ENCODE measurements around the gene ZAR1L. TPM values are rescaled to one million over a fixed set of nuclear protein-coding genes. Genes with fewer than 3 reads are reported as not detected.

Gene ZAR1L
- total and polyA plus RNA-seq, 4 donors = not detected

DNA sequence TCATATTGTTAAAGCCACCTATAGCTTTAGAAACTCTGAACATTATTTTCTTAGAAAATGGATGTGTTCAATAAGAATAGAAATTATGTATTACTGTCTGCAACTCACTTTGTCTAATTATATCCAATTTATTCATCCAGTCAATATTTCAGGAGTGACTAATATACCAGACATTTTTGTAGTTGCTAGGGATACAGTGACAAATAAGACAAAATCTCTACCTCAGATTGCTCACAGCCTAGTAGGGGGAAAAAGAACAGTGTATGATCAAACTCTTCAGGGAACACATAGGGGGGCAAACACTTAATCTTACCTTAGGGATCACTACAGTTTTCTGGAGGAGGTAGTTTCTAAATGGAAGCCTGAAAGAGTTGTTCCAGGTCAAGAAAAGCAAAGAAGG is 8.7 kb upstream of the ZAR1L start:
- H3K4me1 ChIP-seq (ENCODE audit: control insufficient read depth, insufficient read depth, low read length) = no peaks in the 10 kb centered on the region
- no peaks in the 10 kb centered on the region for H3K9me3 ChIP-seq (ENCODE audit: control insufficient read depth, insufficient read depth, low read length)
- no peak overlapping the region for H3K27ac ChIP-seq (ENCODE audit: low read depth, low read length)
- H3K27me3 ChIP-seq (ENCODE audit: control insufficient read depth, insufficient read depth, low read length) = no peaks in the 10 kb centered on the region
- H3K36me3 ChIP-seq (ENCODE audit: control insufficient read depth, insufficient read depth, low read length) = no peaks in the 10 kb centered on the region
- DNase-seq (ENCODE audit: low read depth in 4 of 6, low spot score in 6 of 6) = no peak
- no peak overlapping the region for H3K4me3 ChIP-seq (ENCODE audit: low read depth, low read length)

GRCh38 chr13:32320528-32320927 is 5.4 kb upstream of the ZAR1L start:
- Histone ChIP-seq H3K9me3 (ENCODE audit: control insufficient read depth, insufficient read depth, low read length) (no peaks in the 10 kb centered on the region), H3K4me3 (ENCODE audit: low read depth, low read length) (no peak overlapping the region), H3K4me1 (ENCODE audit: control insufficient read depth, insufficient read depth, low read length) (peaks cover 5% of the 10 kb centered on the region), H3K27ac (ENCODE audit: low read depth, low read length) (no peak overlapping the region), H3K27me3 (ENCODE audit: control insufficient read depth, insufficient read depth, low read length) (no peaks in the 10 kb centered on the region), H3K36me3 (ENCODE audit: control insufficient read depth, insufficient read depth, low read length) (no peaks in the 10 kb centered on the region)
- DNase-seq (ENCODE audit: low read depth in 4 of 6, low spot score in 6 of 6) = no peak
- WGBS (ENCODE audit: insufficient coverage) = 93% methylated on average over 3 of the region's 4 CpGs

DNA sequence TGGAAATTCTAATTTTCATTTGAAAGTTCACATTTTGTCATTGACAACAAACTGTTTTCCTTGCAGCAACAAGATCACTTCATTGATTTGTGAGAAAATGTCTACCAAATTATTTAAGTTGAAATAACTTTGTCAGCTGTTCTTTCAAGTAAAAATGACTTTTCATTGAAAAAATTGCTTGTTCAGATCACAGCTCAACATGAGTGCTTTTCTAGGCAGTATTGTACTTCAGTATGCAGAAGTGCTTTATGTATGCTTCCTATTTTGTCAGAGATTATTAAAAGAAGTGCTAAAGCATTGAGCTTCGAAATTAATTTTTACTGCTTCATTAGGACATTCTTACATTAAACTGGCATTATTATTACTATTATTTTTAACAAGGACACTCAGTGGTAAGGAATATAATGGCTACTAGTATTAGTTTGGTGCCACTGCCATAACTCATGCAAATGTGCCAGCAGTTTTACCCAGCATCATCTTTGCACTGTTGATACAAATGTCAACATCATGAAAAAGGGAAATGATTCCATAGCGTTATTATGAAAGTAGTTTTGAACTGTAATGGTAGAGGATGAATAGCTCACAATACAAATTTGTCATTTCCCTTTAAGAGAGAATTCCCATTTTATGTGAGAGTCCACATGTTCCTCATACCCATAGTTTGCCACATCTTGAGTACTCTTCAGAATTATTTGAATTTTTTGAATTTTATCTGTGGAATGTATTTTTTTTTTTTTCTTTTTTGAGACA is 2.7 kb upstream of the ZAR1L start:
- DNase-seq (ENCODE audit: low read depth in 4 of 6, low spot score in 6 of 6) = no peak
- Histone ChIP-seq H3K36me3 (ENCODE audit: control insufficient read depth, insufficient read depth, low read length) (no peaks in the 10 kb centered on the region), H3K9me3 (ENCODE audit: control insufficient read depth, insufficient read depth, low read length) (no peaks in the 10 kb centered on the region), H3K27ac (ENCODE audit: low read depth, low read length) (no peak overlapping the region), H3K4me3 (ENCODE audit: low read depth, low read length) (no peak overlapping the region), H3K4me1 (ENCODE audit: control insufficient read depth, insufficient read depth, low read length) (peaks cover 14% of the 10 kb centered on the region), H3K27me3 (ENCODE audit: control insufficient read depth, insufficient read depth, low read length) (no peaks in the 10 kb centered on the region)
- WGBS (ENCODE audit: insufficient coverage) = no CpG with 5 or more reads among the region's 2 CpGs

- H3K9me3 ChIP-seq (ENCODE audit: control insufficient read depth, insufficient read depth, low read length) = no peaks in the 10 kb centered on the region
- H3K4me3 ChIP-seq (ENCODE audit: low read depth, low read length) = peak overlapping the region; percentile 91
- DNase-seq (ENCODE audit: low read depth in 4 of 6, low spot score in 6 of 6) = no peak
- WGBS (ENCODE audit: insufficient coverage) = no CpG with 5 or more reads among the region's 6 CpGs
- no peaks in the 10 kb centered on the region for H3K36me3 ChIP-seq (ENCODE audit: control insufficient read depth, insufficient read depth, low read length)
- H3K27me3 ChIP-seq (ENCODE audit: control insufficient read depth, insufficient read depth, low read length) = no peaks in the 10 kb centered on the region
- H3K4me1 ChIP-seq (ENCODE audit: control insufficient read depth, insufficient read depth, low read length) = peaks cover 14% of the 10 kb centered on the region
- peak overlapping the region; percentile 97 for H3K27ac ChIP-seq (ENCODE audit: low read depth, low read length)
Observed at GRCh38 chr13:32316501-32316900, 1.3 kb upstream of the ZAR1L start.

- H3K36me3 ChIP-seq (ENCODE audit: control insufficient read depth, insufficient read depth, low read length) = no peaks in the 10 kb centered on the region
- no peak for DNase-seq (ENCODE audit: low read depth in 4 of 6, low spot score in 6 of 6)
- H3K4me1 ChIP-seq (ENCODE audit: control insufficient read depth, insufficient read depth, low read length) = peaks cover 14% of the 10 kb centered on the region
- peak overlapping the region; percentile 97 for H3K27ac ChIP-seq (ENCODE audit: low read depth, low read length)
- no peaks in the 10 kb centered on the region for H3K9me3 ChIP-seq (ENCODE audit: control insufficient read depth, insufficient read depth, low read length)
- 0% methylated on average over 11 of the region's 13 CpGs for WGBS (ENCODE audit: insufficient coverage)
- peak overlapping the region; percentile 91 for H3K4me3 ChIP-seq (ENCODE audit: low read depth, low read length)
- no peaks in the 10 kb centered on the region for H3K27me3 ChIP-seq (ENCODE audit: control insufficient read depth, insufficient read depth, low read length)
Observed at GRCh38 chr13:32316028-32316339, 821 bp upstream of the ZAR1L start.

DNA sequence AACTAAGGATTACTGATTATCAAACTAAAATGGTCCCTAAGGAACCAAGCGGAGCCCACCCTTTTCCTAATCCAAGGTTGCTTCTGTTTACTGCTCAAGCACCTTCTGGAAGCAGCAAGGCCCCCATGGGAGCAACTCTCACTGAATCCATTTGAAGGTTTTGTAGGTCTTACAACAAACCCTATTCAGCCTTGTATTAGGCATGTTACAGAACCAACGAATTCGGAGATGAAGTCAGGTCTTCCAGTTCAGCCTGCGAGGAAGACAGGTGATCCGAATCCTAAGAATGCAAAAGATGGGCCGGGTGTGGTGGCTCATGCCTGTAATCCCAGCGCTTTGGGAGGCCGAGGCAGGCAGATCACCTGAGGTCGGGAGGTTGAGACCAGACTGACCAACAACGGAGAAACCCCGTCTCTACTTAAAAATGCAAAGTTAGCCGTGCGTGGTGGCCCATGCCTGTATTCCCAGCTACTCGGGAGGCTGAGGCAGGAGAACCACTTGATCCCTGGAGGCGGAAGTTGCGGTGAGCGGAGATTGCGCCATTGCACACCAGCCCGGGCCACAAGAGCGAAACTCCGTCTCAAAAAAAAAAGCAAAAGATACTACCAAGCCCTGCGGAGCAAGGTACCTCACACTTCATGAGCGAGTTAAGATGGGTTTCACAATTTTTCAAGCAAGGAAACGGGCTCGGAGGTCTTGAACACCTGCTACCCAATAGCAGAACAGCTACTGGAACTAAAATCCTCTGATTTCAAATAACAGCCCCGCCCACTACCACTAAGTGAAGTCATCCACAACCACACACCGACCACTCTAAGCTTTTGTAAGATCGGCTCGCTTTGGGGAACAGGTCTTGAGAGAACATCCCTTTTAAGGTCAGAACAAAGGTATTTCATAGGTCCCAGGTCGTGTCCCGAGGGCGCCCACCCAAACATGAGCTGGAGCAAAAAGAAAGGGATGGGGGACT is 609 bp downstream of the ZAR1L start:
- H3K36me3 ChIP-seq (ENCODE audit: control insufficient read depth, insufficient read depth, low read length) = no peaks in the 10 kb centered on the region
- H3K4me3 ChIP-seq (ENCODE audit: low read depth, low read length) = peak overlapping the region; percentile 91
- no peaks in the 10 kb centered on the region for H3K27me3 ChIP-seq (ENCODE audit: control insufficient read depth, insufficient read depth, low read length)
- peaks cover 14% of the 10 kb centered on the region for H3K4me1 ChIP-seq (ENCODE audit: control insufficient read depth, insufficient read depth, low read length)
- WGBS (ENCODE audit: insufficient coverage) = 81% methylated on average over 29 of the region's 32 CpGs
- no peaks in the 10 kb centered on the region for H3K9me3 ChIP-seq (ENCODE audit: control insufficient read depth, insufficient read depth, low read length)
- DNase-seq (ENCODE audit: low read depth in 4 of 6, low spot score in 6 of 6) = peak in 3 of 6 donors; percentile 23 to 71 (median 30)
- peak overlapping the region; percentile 97 for H3K27ac ChIP-seq (ENCODE audit: low read depth, low read length)

DNA sequence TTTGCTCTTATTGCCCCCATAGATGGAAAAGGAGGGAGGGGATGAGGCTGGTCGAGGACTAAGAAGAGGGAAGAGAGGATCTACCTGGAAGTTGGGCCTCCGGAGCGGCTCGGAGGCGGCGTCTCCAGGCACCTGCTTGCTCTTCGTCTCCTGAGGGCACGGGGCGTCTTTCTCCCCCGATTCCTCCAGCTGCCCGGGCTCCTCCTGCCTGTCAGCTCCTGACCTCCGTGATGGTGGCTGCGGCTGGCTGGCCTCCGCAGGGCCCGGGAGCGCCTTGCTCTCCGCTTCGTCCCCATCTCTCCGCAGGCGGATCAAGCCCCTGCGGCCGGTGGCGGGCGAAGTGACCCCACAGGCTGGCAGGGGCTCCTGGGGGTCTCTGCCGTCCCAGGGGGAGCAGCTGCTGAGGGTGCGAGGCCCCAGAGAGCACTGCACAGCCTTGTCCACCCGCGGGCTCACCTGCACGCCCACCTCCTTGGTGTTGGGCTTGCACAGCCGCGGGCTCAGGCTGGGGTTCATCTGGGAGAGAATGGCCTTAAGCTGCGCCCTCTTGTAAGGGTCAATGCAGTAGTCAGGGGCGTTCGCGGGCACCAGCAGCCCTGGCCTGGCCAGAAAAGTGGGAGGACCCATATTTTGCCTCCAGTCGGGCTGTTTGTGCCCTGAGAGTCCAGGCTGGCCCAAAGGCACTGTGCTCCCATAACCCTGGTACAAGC is 3.8 kb downstream of the ZAR1L start:
- Histone ChIP-seq H3K27ac (ENCODE audit: low read depth, low read length) (no peak overlapping the region), H3K36me3 (ENCODE audit: control insufficient read depth, insufficient read depth, low read length) (no peaks in the 10 kb centered on the region), H3K27me3 (ENCODE audit: control insufficient read depth, insufficient read depth, low read length) (no peaks in the 10 kb centered on the region), H3K4me1 (ENCODE audit: control insufficient read depth, insufficient read depth, low read length) (peaks cover 14% of the 10 kb centered on the region), H3K4me3 (ENCODE audit: low read depth, low read length) (no peak overlapping the region), H3K9me3 (ENCODE audit: control insufficient read depth, insufficient read depth, low read length) (no peaks in the 10 kb centered on the region)
- no peak for DNase-seq (ENCODE audit: low read depth in 4 of 6, low spot score in 6 of 6)
- whole genome bisulfite sequencing (ENCODE audit: insufficient coverage) = 92% methylated on average over 36 of the region's 36 CpGs

GRCh38 chr13:32310134-32310706 is 4.9 kb downstream of the ZAR1L start:
- H3K4me1 ChIP-seq (ENCODE audit: control insufficient read depth, insufficient read depth, low read length) = peaks cover 9% of the 10 kb centered on the region
- H3K9me3 ChIP-seq (ENCODE audit: control insufficient read depth, insufficient read depth, low read length) = no peaks in the 10 kb centered on the region
- WGBS (ENCODE audit: insufficient coverage) = 37% methylated on average over 9 of the region's 12 CpGs
- no peak overlapping the region for H3K4me3 ChIP-seq (ENCODE audit: low read depth, low read length)
- no peak overlapping the region for H3K27ac ChIP-seq (ENCODE audit: low read depth, low read length)
- DNase-seq (ENCODE audit: low read depth in 4 of 6, low spot score in 6 of 6) = peak in 4 of 6 donors; percentile 46 to 87 (median 64)
- H3K27me3 ChIP-seq (ENCODE audit: control insufficient read depth, insufficient read depth, low read length) = no peaks in the 10 kb centered on the region
- no peaks in the 10 kb centered on the region for H3K36me3 ChIP-seq (ENCODE audit: control insufficient read depth, insufficient read depth, low read length)

DNA sequence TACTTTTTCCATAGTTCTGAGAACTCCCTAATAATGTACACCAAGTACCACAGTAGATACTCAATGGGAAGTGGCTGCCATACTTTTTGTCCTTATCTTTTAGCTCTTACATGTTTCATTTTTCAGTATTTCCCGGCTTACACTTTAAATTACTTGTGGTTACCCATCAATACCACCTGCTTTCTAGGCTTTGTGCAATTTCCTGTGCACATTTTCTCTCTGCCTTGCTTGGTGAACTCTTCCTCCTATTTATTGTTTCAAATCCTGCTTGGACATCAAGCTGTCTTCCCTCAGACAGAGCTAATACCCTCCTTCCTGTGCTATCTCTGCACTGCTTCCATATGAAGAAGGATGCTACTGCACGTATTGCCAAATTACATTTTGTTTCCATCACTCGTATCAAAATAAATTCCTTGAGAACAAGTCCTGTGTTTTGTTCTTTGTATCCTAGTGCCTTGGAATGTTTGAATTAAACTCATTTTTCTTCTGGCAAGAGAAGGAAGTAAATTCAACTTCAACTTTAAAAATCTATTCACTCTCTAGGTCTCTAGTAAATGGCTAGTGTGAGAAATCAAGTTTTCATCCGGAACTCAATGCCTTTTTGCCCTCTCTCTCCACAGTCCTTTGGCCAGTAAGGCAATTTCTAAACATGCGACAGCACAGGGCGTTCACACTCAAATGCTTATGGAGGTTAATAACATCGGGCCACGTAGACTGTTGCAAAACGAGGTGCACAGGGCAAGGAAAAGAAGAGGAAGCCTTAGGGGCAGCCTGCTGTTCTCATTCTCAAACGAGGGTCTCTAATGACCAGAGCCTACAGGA is 5.6 kb downstream of the ZAR1L start:
- DNase-seq (ENCODE audit: low read depth in 4 of 6, low spot score in 6 of 6) = peak in 1 of 6 donors; percentile 25
- Histone ChIP-seq H3K9me3 (ENCODE audit: control insufficient read depth, insufficient read depth, low read length) (no peaks in the 10 kb centered on the region), H3K36me3 (ENCODE audit: control insufficient read depth, insufficient read depth, low read length) (no peaks in the 10 kb centered on the region), H3K4me1 (ENCODE audit: control insufficient read depth, insufficient read depth, low read length) (peaks cover 2% of the 10 kb centered on the region), H3K27ac (ENCODE audit: low read depth, low read length) (no peak overlapping the region), H3K4me3 (ENCODE audit: low read depth, low read length) (no peak overlapping the region), H3K27me3 (ENCODE audit: control insufficient read depth, insufficient read depth, low read length) (no peaks in the 10 kb centered on the region)
- WGBS (ENCODE audit: insufficient coverage) = 38% methylated on average over 5 of the region's 10 CpGs

Data from spinal cord (tissue), 10 donors.